ENCODE data around the gene COL2A1. TPM values are rescaled to one million over a fixed set of nuclear protein-coding genes. Genes with fewer than 3 reads are reported as not detected.

The COL2A1 gene
- total and polyA plus RNA-seq, 4 experiments from 2014 or later: not detected

- Mint-ChIP-seq H3K36me3 (no peaks in the 10 kb centered on the region), H3K4me3 (no peak overlapping the region), H3K9me3 (no peaks in the 10 kb centered on the region), H3K4me1 (no peaks in the 10 kb centered on the region), H3K27me3 (peaks cover 3 to 6% of the 10 kb centered on the region in 2 donors), H3K27ac (peak overlapping the region in 1 of 7 donors; percentile 23)
- Histone ChIP-seq H3K27me3 (ENCODE audit: insufficient read depth, low read length) (no peaks in the 10 kb centered on the region), H3K27ac (ENCODE audit: low read depth, low read length) (no peak overlapping the region), H3K9me3 (ENCODE audit: control insufficient read depth in 1 of 2, low read length in 2 of 2) (no peaks in the 10 kb centered on the region), H3K4me3 (ENCODE audit: low read length in 2 of 2) (no peak overlapping the region), H3K36me3 (ENCODE audit: insufficient read depth, low read length) (no peaks in the 10 kb centered on the region), H3K4me1 (ENCODE audit: insufficient read depth, low read length) (no peaks in the 10 kb centered on the region)
- intact Hi-C loops (cut with micrococcal nuclease): no loop called here
- DNase-seq: no peak
- CTCF ChIA-PET (ENCODE audit: partially characterized antibody): interaction anchor here (1.1 to 1.6 kb wide), 5 partner anchors 9 to 204 kb away, joined by 3 to 6 read pairs (median 5); partner anchors contain the start of gene VDR
- POLR2A ChIA-PET (ENCODE audit: partially characterized antibody): no interaction called here
Observed at GRCh38 chr12:47946413-47947323, 57.6 kb downstream of the COL2A1 start.

DNA sequence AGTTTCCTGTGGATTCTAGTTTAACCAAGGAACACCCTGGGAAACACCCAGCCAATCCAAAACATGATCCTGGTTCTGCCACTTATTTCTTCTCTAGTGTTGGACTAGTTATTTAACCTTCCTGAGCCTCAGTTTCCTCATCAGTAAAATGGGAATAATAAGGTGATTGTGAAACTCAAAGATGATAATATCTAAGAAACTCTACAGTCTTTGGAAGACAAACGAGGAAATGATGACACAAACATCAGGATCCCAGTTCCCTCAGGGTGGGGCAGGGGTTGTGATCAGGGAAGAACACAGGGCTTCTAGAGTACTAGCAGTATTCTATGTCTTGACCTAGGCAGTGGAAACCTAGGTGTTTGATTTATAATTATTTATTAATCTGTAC, 58.9 kb downstream of the COL2A1 start:
- H3K36me3 Mint-ChIP-seq: no peaks in the 10 kb centered on the region
- no peak overlapping the region for H3K27ac Mint-ChIP-seq
- no peaks in the 10 kb centered on the region for H3K9me3 Mint-ChIP-seq
- no peaks in the 10 kb centered on the region for H3K9me3 ChIP-seq (ENCODE audit: control insufficient read depth in 1 of 2, low read length in 2 of 2)
- intact Hi-C loops (cut with micrococcal nuclease): no loop called here
- no peak for DNase-seq
- ChIA-PET POLR2A (ENCODE audit: partially characterized antibody) (no interaction called here), CTCF (ENCODE audit: partially characterized antibody) (no interaction called here)
- no peaks in the 10 kb centered on the region for H3K4me1 ChIP-seq (ENCODE audit: insufficient read depth, low read length)
- H3K4me3 Mint-ChIP-seq: no peak overlapping the region
- H3K27me3 Mint-ChIP-seq: peaks cover 9 to 15% of the 10 kb centered on the region in 2 donors
- no peak overlapping the region for H3K4me3 ChIP-seq (ENCODE audit: low read length in 2 of 2)
- H3K36me3 ChIP-seq (ENCODE audit: insufficient read depth, low read length): no peaks in the 10 kb centered on the region
- no peaks in the 10 kb centered on the region for H3K27me3 ChIP-seq (ENCODE audit: insufficient read depth, low read length)
- H3K27ac ChIP-seq (ENCODE audit: low read depth, low read length): no peak overlapping the region
- H3K4me1 Mint-ChIP-seq: peaks cover 0 to 9% (median under 1%) of the 10 kb centered on the region in 4 donors

- H3K27ac ChIP-seq (ENCODE audit: low read depth, low read length): no peak overlapping the region
- H3K4me1 Mint-ChIP-seq: peaks cover 0 to 9% (median under 1%) of the 10 kb centered on the region in 4 donors
- H3K27me3 ChIP-seq (ENCODE audit: insufficient read depth, low read length): no peaks in the 10 kb centered on the region
- no peaks in the 10 kb centered on the region for H3K36me3 ChIP-seq (ENCODE audit: insufficient read depth, low read length)
- peaks cover 11 to 15% of the 10 kb centered on the region in 2 donors for H3K27me3 Mint-ChIP-seq
- CTCF ChIA-PET (ENCODE audit: partially characterized antibody): no interaction called here
- no peak for DNase-seq
- no peaks in the 10 kb centered on the region for H3K36me3 Mint-ChIP-seq
- H3K27ac Mint-ChIP-seq: peak overlapping the region in 2 of 7 donors; percentile 43 to 54
- H3K4me1 ChIP-seq (ENCODE audit: insufficient read depth, low read length): no peaks in the 10 kb centered on the region
- no peaks in the 10 kb centered on the region for H3K9me3 ChIP-seq (ENCODE audit: control insufficient read depth in 1 of 2, low read length in 2 of 2)
- intact Hi-C loops (cut with micrococcal nuclease): loop anchor here (5.0 kb wide), 1 partner anchor 672 kb away; no protein-coding TSS in a partner anchor
- POLR2A ChIA-PET (ENCODE audit: partially characterized antibody): no interaction called here
- no peak overlapping the region for H3K4me3 ChIP-seq (ENCODE audit: low read length in 2 of 2)
- H3K9me3 Mint-ChIP-seq: no peaks in the 10 kb centered on the region
- no peak overlapping the region for H3K4me3 Mint-ChIP-seq
Observed at GRCh38 chr12:47944685-47945340, 59.5 kb downstream of the COL2A1 start.

DNA sequence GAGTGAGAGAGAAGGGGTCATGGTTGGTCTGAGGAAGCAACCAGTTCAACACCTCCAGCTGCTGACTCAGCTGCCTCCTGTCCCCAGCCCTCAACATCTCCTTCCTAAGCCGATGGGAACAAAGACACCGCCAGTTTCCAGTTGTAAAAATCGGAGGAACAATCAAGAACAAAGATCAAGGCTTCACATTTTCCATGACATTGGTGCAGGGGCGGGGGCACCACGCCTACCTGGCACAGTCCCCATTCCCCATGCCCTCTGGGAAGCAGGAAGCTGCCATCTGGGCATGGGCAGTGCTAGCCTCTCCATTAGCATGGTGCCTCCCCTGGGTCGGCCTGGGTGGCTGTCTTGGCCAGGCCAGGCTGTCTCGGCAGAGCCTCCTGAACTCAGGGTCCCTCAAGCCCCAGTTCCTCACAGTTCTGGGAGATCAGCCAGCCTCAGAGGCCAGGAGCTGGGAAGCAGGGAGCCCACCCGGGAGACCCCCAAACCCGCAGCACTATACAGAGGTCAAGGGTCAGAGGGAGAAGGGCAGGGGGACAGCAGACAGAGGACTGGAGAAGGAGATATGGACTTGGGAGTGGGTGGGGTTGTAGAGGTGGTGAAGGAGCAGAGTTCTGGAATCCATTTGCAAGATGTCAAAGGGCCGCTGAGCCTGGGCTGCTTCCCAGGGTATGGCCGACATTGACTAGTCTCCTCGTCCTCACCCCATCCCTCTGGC, 60.5 kb downstream of the COL2A1 start:
- H3K4me3 ChIP-seq (ENCODE audit: low read length in 2 of 2): no peak overlapping the region
- H3K36me3 ChIP-seq (ENCODE audit: insufficient read depth, low read length): no peaks in the 10 kb centered on the region
- no peaks in the 10 kb centered on the region for H3K9me3 ChIP-seq (ENCODE audit: control insufficient read depth in 1 of 2, low read length in 2 of 2)
- intact Hi-C loops (cut with micrococcal nuclease): loop anchor here (5.0 kb wide), 1 partner anchor 674 kb away; no protein-coding TSS in a partner anchor
- H3K27ac Mint-ChIP-seq: no peak overlapping the region
- H3K9me3 Mint-ChIP-seq: no peaks in the 10 kb centered on the region
- ChIA-PET POLR2A (ENCODE audit: partially characterized antibody) (no interaction called here), CTCF (ENCODE audit: partially characterized antibody) (no interaction called here)
- no peak for DNase-seq
- no peaks in the 10 kb centered on the region for H3K36me3 Mint-ChIP-seq
- H3K4me1 ChIP-seq (ENCODE audit: insufficient read depth, low read length): no peaks in the 10 kb centered on the region
- H3K4me3 Mint-ChIP-seq: no peak overlapping the region
- H3K27me3 ChIP-seq (ENCODE audit: insufficient read depth, low read length): no peaks in the 10 kb centered on the region
- peaks cover 0 to 9% (median under 1%) of the 10 kb centered on the region in 4 donors for H3K4me1 Mint-ChIP-seq
- peaks cover 11 to 15% of the 10 kb centered on the region in 2 donors for H3K27me3 Mint-ChIP-seq
- no peak overlapping the region for H3K27ac ChIP-seq (ENCODE audit: low read depth, low read length)

DNA sequence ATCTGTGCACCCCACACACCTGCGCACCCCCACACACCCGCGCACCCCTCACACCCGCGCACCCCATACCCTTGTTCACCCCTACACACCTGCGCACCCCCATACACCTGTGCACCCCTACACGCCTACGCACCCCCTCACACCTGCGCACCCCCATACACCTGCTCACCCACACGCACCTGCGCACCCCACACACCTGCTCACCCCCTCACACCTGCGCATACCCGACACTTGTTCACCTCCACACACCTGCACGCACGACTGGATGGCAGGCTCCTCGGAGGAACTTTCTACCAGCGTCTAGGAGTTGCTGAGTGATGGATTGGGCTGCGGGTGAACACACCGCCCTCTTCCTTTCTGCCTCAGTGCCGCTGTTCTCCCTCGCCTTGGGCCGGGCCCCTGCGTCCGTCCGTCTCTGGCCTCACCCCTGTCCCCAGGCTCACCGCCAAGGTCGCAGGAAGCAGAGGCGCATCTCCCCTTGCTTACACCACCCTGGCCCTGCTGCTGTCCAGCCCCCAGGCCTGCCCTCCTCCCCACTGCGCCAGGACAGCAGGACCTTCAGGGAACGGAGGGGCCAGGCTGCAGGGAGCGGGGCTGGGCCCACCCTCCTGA, 61.6 kb downstream of the COL2A1 start:
- Mint-ChIP-seq H3K27ac (no peak overlapping the region), H3K4me1 (peaks cover 0 to 9% (median under 1%) of the 10 kb centered on the region in 4 donors), H3K4me3 (no peak overlapping the region), H3K36me3 (no peaks in the 10 kb centered on the region), H3K27me3 (peaks cover 11 to 15% of the 10 kb centered on the region in 2 donors), H3K9me3 (no peaks in the 10 kb centered on the region)
- Histone ChIP-seq H3K4me3 (ENCODE audit: low read length in 2 of 2) (no peak overlapping the region), H3K27me3 (ENCODE audit: insufficient read depth, low read length) (no peaks in the 10 kb centered on the region), H3K9me3 (ENCODE audit: control insufficient read depth in 1 of 2, low read length in 2 of 2) (no peaks in the 10 kb centered on the region), H3K36me3 (ENCODE audit: insufficient read depth, low read length) (no peaks in the 10 kb centered on the region), H3K27ac (ENCODE audit: low read depth, low read length) (no peak overlapping the region), H3K4me1 (ENCODE audit: insufficient read depth, low read length) (no peaks in the 10 kb centered on the region)
- intact Hi-C loops (cut with micrococcal nuclease): loop anchor here (1.0 to 5.0 kb wide), 3 partner anchors 223 to 675 kb away; no protein-coding TSS in a partner anchor
- POLR2A ChIA-PET (ENCODE audit: partially characterized antibody): no interaction called here
- CTCF ChIA-PET (ENCODE audit: partially characterized antibody): interaction anchor here (0.7 to 1.7 kb wide), 3 partner anchors 225 to 676 kb away, joined by 3 to 5 read pairs (median 3); no protein-coding TSS in a partner anchor
- no peak for DNase-seq

DNA sequence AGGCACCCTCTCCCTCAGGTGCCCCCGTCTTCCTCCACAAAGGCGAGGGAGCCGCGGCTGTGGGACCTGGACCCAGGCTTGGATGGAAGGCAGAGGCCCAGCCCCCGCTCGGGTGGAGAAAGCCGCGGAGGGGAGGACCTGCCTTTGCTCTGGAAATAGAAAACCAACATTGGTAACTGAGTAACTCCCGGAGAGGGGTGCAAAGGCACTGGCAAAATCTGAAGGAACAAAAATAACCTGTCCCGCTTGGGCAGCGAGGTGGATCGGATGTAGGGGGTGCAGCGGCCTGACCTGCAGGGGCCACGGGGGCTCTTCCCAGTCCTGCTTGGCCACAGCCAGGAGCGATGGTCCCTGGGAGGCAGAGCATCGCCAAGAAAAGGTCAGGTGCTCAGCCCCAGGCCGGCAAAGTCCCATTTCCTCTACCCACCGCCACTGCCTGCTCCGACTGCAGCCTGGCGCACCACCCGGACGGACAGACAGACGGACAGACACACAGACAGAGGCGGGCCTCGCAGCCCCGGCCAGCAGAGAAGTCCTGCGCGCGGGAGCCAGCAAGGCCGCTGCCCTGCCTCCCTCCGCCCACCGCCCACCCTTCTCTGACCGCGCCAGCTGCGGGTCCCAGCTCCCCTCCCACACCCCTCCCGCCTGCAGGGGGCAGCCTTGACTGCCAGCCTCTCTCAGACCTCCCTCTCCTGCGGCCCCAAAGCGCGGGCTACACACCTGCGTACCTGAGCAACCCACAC, 62.2 kb downstream of the COL2A1 start:
- H3K27ac Mint-ChIP-seq: no peak overlapping the region
- Histone ChIP-seq H3K27me3 (ENCODE audit: insufficient read depth, low read length) (no peaks in the 10 kb centered on the region), H3K4me1 (ENCODE audit: insufficient read depth, low read length) (no peaks in the 10 kb centered on the region), H3K4me3 (ENCODE audit: low read length in 2 of 2) (no peak overlapping the region), H3K27ac (ENCODE audit: low read depth, low read length) (no peak overlapping the region), H3K36me3 (ENCODE audit: insufficient read depth, low read length) (no peaks in the 10 kb centered on the region), H3K9me3 (ENCODE audit: control insufficient read depth in 1 of 2, low read length in 2 of 2) (no peaks in the 10 kb centered on the region)
- no peak overlapping the region for H3K4me3 Mint-ChIP-seq
- ChIA-PET POLR2A (ENCODE audit: partially characterized antibody) (no interaction called here), CTCF (ENCODE audit: partially characterized antibody) (interaction anchor here (0.7 to 1.7 kb wide), 3 partner anchors 226 to 676 kb away, joined by 3 to 5 read pairs (median 3); no protein-coding TSS in a partner anchor)
- intact Hi-C loops (cut with micrococcal nuclease): loop anchor here (1.0 to 5.0 kb wide), 3 partner anchors 223 to 675 kb away; no protein-coding TSS in a partner anchor
- peaks cover 13 to 15% of the 10 kb centered on the region in 2 donors for H3K27me3 Mint-ChIP-seq
- H3K9me3 Mint-ChIP-seq: no peaks in the 10 kb centered on the region
- H3K4me1 Mint-ChIP-seq: peaks cover 0 to 9% (median under 1%) of the 10 kb centered on the region in 4 donors
- no peaks in the 10 kb centered on the region for H3K36me3 Mint-ChIP-seq
- peak; percentile 37 to 50 (median 40) for DNase-seq
